Dedifferentiated amniotic fluid mesenchymal stem cell (primary cell): Measurements from ENCODE around the gene TMEM38A.
A peak's percentile ranks its signal among the peaks of the same experiment; 100 is the strongest.
"Not testable (repeated sequence)": the region's sequence is repeated elsewhere in the genome, so short reads cannot be mapped to it uniquely, and the experiment has no call there.

Source experiments
- DNase-seq: peaks from one replicate; pipeline ENCODE4 v3.0.0-alpha.2; 2016; ENCODE audit errors: extremely low spot score

TMEM38A gene

DNA sequence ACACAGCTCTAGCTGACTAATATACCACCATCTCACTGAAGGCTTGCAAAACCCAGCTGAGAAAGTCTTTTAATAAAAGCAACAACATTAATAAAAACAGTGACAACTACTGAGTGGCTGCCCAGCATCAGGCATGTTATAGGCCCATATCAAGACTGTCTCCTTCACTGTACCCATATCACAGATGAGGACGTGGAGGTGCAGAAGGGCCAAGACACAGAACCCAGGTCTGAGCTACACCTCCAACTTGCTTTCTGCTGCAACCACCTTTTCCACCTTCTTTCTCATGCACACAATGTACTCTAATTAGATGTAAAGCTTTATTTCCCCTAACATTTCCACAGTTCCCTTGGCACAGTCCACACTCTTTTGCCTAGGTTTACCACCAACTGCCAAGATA, 22.3 kb upstream of the TMEM38A start:
- no peak for DNase-seq

DNA sequence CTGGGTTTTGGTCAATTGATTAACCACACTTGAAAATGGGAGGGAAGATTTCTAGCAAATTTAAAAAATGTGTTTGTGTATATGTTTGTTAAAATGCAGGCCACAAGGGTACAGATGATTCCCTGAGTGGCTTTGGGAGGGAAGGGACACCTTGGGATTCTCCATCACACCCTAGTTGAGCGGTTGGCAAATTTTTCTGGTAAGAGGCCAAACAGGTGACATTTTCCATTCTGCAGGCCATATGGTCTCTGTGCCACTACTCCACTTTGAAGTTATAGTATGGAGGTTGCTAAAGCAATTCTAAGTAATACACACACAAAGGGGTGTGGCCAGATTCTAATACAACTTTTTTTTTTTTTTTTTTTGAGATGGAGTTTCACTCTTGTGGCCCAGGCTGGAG, 20.0 kb upstream of the TMEM38A start:
- no peak for DNase-seq

DNA sequence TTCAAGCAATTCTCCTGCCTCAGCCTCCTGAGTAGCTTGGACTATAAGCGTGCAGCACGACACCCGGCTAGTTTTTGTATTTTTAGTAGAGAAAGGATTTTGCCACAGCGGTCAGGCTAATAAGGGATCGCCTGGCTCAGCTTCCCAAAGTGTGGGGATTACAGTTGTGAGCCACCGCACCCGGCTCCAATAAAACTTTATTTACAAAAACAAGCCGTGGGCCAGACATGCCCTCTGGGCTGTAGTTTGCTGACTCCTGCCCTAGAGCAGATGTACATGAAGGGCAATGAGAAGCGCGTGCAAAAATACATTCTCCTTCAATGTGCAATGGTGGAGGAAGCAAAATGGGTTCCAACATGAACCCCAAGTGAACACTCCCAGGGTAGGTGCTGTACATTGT, 19.2 kb upstream of the TMEM38A start:
- no peak for DNase-seq

DNA sequence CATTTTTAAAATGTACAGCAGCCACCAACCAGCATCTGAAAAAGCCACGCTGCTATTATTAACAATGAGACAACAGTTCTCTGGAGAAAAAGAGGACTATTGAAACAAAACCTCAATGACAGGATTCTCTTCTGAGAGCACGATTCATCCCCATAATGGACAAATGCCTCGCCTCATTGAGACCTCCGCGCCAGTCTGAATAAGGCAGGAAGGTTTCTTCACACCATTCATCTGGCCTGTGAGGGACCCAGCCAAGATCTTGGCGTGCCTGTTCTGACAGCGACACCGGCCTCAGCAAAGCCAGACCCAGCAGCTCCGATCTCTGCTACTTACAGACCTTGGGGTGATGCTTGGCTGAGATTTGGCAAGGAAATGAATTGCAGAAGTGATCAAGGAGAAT, 15.8 kb upstream of the TMEM38A start:
- DNase-seq: no peak

DNA sequence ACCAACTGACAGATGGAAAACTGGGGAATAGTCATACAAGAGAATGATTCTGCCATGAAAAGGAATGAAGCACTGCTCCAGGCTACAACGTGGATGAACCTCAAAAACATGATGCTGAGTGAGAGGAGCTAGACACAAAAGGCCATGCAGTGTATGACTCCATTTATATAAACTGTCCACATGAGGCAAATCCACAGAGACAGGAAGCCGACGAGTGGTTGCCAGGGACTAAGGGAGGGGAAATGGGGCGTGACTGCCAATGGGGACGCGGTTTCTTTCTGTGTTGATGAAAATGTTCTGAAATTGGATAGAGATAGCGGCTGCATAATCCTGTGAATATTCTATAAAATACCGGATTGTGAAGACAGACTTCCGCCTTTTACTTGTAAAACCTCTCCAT, 11.2 kb upstream of the TMEM38A start:
- DNase-seq: no peak

DNA sequence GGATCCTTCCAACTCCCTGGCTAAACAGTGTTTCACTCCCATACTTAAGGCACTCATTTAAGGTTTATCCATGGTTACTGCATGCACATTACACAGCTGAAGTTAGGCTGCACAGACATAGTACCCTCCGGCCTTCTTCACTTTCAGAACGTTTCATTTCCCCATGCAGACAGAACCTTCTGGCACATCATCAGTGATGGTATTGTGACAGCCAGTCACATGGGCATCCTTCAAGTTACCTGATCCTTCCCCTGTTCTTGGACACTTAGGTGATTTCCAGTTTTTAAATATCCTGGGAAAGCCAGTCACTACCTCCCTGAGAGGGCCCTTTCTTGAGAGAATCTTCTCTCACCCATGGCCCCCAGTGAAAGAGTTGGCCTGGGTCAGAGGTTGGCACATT, 10.1 kb upstream of the TMEM38A start:
- DNase-seq: no peak

DNA sequence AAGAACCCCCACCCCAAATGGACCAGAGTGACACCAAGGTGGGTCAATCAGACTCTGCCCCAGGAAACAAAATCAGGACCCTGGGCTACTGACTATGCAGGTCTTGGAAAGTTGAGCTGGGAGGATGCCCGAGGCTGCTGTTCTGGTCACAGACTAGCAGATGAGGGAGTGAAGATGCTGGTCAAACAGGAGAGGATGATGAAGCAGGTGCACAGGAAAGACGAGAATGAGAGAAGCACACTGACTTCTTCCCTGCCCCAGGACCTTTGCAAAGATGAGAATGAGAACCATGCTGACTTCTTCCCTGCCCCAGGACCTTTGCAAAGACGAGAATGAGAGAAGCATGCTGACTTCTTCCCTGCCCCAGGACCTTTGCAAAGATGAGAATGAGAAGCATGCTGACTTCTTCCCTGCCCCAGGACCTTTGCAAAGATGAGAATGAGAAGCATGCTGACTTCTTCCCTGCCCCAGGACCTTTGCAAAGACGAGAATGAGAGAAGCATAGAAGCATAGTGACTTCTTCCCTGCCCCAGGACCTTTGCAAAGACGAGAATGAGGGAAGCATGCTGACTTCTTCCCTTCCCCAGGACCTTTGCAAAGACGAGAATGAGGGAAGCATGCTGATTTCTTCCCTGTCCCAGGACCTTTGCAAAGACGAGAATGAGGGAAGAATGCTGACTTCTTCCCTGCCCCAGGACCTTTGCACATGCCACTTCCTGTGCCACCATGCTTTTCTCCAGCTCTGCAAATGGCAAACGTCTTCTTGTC, 9.3 kb upstream of the TMEM38A start:
- not testable (repeated sequence) for DNase-seq

DNA sequence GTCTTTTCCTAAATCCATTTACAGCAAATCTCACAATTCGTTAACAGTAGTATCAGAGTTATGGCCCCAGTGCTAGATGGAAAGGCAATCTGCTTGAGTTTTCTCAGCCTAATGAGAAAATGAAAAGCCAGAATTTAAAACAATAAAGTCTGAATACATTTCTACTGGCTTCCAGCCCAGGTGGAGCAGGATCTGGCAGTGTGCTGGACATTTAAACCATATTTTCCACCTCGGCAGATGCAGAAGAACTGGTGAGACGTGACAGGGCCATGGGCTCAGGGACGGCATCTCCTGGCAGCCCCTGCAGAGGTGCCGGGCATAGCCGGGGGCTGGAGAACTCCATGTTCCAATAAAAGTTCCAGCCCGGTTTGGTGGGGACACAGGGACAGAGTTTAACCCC, 8.1 kb upstream of the TMEM38A start:
- no peak for DNase-seq

DNA sequence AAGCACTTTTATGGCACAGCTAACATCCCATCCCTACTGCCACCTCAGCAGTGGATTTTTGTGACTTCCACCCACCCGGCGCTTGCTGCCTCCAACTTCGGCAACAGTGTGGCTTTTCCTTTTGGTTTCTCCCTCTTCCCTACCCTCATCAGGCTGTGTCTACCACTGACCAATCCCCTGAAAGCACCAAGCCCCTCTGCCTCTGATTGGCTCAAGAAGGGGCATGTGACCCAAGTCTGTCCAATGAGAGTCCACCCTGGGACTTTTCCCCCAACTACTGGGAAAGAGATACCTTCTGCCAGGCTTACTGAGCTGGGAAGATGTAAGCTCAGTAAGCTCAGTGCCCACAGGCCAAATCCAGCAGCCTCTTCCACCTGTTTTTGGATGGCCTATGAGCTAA, 6.8 kb upstream of the TMEM38A start:
- no peak for DNase-seq

DNA sequence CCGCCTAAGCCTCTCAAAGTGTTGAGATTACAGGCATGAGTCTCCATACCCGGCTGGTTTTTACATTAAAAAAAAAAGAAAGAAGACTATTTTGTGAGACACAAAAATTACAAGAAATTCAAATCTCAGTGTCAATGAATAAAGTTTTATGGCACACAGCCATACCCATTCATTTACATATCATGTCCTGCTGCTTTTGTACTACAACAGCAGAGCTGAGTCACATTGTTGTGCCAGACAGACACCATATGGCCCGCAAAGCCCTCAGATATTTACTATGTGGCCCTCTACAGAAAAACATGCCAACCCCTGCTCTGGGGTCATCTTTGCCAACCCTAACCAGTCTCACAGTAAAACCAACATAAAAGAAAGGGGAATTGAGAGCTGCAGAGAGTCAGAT, 6.3 kb upstream of the TMEM38A start:
- no peak for DNase-seq

DNA sequence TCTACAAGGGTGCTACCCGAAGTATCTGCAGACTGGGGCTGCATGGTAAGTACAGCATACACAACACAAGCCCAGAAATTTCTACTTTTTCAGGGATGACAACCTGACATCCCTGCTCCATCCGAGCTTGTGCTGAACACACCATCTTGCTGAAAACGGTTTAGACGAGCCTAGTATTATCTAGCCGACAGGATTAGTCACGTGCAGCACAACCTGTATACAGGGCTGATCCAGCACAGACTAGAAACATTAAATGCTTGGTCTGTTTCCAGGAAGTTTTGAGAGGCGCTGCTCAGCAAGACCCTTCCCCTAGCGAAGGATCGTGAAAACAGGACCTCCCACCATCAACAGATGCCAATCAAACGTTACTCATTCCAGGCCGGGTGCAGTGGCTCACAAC, 5.2 kb upstream of the TMEM38A start:
- no peak for DNase-seq

DNA sequence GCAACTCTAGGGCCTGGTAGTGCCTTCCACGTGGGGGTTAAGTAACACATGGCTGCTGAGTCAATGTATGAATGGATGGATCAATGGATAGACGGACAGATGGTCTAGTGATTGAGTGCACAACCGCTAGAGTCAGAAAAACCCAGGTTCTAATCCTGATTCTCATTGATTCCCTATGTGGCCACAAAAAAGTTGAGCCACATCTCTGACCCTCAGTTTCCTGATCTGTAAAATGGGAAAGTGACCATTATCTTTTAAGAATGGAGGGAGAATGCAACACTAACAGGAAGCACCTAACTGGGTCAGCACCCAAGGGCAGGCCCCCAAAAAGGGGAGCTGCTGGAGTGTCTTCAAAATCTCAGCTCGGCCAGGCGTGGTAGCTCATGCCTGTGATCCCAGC, 3.6 kb upstream of the TMEM38A start:
- no peak for DNase-seq

DNA sequence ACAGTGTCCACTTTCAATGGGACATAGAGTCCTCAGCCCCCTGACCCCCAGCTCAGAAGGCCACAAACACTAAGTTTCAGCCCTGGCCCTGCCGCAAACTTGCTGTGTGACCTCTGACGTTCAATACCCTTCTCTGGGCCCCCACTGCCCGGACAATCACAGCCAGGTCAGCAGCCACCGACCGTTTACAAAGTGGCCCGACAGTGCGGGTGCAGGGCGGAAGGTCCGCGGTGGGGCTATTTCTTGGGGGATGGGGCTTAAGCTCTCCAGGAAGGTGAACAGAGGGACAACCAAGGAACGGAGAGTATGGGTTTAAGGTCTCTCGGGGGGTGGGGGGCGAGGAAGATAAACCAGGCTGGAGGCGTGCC, 1.5 kb upstream of the TMEM38A start:
- DNase-seq: no peak

DNA sequence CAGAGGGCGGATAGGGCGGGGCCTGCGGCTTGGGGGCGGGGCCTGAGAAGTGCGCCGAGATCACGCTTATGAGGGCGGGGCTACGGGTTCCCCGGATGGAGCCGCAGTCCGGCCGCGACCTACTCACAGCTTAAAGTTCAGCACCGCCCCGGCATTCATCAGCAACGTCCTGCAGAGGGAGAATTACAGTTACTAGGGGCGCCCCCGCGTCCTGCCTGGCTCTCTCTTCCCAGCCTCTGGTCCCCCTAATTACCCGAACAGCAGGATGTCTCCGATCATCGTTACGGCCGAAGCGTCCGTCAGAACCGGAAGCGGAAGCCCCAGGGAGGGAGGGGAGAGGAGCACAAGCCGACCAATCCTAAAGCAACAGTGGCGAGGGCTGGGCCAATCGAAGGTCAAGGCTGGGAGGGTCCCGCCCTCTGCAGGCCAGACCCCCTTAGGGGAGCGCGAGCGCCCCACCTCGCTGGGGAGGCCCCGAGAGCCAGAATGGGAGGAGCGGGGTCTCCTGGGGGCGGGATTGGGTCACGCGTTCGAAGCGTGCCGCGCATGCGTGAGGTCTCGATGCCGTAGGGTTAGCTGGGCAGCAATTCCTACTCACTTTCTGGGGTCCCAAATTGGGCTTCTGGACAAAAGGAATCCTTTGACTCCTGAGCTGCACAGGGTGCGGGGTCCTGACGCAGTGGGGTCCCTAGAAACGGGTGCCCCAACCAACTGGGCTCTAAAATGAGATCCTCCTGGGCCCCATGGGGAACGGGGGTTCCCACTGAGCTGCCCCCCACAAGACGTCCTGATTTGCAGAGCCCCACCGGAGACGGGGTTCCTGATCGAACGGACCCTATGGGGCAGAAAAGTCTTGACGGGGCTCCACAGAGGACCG, 869 bp upstream of the TMEM38A start, which contains the start of gene SMIM7:
TSS of gene SMIM7 (minus strand) at position 313 of the 877 bp plus-strand sequence. CDS start at position 279, 34 bp downstream.
- peak; percentile 99 for DNase-seq

DNA sequence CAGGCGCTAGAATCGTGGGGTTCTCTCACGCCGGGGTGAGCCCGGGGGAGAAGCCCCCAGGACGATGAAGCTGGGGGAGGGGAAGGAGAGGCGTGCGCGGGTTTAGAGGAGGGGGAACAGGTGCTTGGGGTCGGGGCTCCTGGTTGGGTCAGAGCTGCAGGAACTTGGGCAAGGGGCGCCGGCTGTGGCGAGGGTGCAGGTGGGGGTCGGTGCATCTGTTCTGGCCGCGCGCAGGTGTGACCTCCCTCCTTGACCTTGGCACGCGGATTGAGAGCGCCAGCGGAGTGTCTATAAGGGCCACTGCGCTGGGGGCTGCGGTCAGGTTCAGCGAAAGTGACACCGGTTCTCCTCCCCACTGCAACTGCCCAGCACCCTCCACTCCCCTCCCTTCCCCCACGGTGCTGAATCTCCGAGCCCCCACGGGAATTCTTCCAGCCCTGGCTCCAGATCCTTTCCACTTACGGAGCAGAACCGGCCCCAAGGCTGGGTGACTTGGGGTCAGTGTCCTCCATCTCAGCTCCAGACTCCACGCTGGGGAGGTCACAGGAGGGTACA, 618 bp downstream of the TMEM38A start:
- DNase-seq: no peak

DNA sequence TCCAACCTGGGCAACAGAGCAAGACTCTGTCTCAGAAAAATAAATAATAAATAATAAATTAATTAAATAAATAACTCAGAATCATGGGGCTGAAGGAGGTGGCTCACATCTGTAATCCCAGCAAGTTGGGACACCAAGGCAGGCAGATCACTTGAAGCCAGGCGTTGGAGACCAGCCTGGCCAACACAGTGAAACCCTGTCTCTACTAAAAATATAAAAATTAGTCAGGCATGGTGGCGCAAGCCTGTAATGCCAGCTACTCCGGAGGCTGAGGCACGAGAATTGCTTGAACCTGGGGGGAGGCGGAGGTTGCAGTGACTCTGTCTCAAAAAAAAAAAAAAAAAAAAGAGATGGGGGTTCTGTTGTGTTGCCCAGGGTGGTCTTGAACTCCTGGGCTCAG, 7.2 kb downstream of the TMEM38A start:
- no peak for DNase-seq

DNA sequence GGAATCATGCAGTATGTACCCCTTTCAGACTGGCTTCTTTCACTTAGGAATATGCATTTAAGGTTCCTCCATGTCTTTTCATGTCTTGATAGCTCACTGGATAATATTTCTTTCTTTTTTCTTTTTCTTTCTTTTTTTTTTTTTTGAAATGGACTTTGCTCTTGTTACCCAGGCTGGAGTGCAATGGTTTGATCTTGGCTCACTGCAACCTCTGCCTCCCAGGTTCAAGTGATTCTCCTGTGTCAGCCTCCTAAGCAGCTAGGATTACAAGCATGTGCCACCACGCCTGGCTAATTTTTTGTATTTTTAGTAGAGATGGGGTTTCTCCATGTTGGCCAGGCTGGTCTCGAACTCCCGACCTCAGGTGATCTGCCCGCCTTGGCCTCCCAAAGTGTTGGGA, 7.8 kb downstream of the TMEM38A start:
- not testable (repeated sequence) for DNase-seq

DNA sequence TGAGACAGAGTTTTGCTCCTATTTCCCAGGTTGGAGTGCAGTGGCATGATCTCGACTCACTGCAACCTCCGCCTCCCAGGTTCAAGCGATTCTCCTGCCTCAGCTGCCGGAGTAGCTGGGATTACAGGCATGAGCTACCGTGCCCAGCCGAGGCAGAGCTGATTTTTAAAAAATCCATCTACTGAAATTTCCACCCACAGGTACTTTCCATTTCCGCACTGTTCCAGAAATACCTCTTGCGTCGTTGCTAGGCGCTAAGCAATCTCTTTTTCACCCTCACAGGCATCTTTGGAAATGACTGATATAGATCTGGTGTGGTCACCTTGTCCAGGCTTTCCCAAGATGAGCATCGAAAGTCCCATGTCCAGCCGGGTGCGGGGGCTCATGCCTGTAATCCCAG, 9.4 kb downstream of the TMEM38A start:
- no peak for DNase-seq

DNA sequence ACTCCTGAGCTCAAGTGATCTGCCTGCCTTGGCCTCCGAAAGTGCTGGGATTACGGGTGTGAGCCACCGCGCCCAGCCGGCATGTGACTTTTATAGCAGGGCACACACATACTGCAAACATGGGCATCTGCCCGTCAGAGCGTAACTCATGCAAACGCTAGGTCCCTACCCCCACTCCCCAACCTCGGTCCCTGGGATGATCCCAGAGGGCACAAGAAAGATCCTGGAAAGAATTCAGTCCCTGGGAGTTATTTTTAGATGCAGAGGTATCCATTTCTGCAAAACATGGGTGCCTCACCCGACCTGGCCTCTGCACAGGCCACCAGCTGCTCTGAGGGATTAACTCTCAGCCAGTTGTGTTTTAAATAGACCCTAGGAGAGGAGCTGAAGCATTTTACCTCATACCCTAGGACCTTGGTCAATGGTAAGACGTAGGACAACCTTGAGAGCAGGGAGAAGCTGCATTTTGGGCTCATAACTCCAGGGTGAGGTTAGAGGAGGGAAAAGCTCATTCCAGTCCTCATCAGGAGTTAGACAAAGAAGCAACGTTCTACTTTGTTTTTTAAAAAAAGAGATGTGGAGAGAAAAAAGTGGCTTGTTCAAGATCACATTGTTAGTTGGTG, 10.8 kb downstream of the TMEM38A start:
- DNase-seq: no peak

DNA sequence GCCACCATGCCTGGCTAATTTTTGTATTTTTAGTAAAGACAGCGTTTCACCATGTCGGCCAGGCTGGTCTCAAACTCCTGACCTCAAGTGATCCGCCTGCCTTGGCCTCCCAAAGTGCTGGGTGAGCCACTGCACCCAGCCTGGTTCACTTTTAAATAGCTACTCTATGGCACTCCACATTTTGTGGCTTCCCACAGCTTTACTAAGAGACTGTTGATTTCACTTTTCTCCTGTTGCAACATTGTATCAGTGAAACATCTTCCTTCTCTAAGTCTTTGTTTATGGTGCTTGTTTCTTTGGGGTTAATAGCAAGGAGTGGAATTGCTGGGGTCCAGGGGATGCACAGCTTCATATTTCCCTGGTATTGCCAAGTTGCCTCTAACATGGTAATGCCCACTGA, 12.3 kb downstream of the TMEM38A start:
- no peak for DNase-seq

DNA sequence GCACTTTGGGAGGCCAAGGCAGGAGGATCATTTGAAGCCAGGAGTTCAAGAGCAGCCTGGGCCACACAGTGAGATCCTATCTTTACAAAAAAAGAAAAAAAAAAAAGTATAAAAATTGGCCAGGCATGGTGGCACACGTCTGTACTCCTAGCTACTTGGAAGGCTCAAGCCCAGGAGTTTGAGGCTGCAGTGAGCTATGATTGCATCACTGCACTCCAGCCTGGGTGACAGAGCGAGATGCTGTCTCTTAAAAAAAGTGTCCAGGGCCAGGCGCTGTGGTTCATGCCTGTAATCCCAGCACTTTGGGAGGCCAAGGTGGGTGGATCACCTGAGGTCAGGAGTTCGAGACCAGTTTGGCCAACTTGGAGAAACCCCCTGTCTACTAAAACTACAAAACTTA, 12.9 kb downstream of the TMEM38A start:
- DNase-seq: not testable (repeated sequence)

DNA sequence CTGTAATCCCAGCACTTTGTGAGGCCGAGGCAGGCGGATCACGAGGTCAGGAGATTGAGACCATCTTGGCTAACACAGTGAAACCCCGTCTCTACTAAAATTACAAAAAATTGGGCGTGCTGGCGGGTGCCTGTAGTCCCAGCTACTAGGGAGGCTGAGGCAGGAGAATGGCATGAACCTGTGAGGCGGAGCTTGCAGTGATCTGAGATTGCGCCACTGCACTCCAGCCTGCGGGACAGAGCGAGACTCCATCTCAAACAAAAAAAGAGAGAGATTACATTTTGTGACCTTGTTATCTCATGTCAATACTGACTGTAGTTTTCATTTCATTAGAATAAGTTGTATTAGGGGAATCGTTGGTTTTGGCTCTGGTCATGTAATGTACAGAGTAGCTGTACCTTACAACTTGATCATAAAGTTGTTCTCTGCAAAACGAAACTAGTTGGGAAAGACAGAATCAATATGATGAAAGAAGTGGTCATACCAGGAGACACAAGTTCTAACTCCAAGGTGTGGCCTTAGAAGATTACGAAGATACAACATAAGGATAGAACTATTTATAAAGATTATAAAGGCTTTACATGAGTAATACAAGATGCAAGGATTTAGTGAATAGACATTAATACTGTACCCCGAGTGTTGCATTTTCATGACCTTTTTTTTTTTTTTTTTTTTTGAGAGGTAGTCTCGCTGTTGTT, 15.3 kb downstream of the TMEM38A start:
- no peak for DNase-seq
